DND-41 (cell line): ENCODE results near the gene SLC25A21.
"Not testable (repeated sequence)": the region's sequence is repeated elsewhere in the genome, so short reads cannot be mapped to it uniquely, and the experiment has no call there.

ENCODE experiments used
- ATAC-seq: fragments of 200-7000 bp; cut with Tn5 transposase; 3 replicates; pipeline ENCODE4 v1.9.1; 2021; ENCODE audit warnings: low read depth; ENCODE audit not compliant: insufficient read depth
- DNase-seq: peaks from one replicate; pipeline ENCODE4 v3.0.0-alpha.2; 2020
- H2AFZ ChIP-seq: 2 replicates; pipeline ENCODE4 v1.6.0; 2012; ENCODE audit warnings: low read depth, low read length
- H3K27ac ChIP-seq: 2 replicates; pipeline ENCODE4 v1.5.1; 2012; ENCODE audit warnings: low read length, inconsistent platforms
- H3K27me3 ChIP-seq: fragments of 200-600 bp; sonication (generic); 2 replicates; pipeline ENCODE4 v1.6.0; 2012; ENCODE audit warnings: low read length, mild to moderate bottlenecking, inconsistent platforms; ENCODE audit not compliant: insufficient read depth, poor library complexity
- H3K36me3 ChIP-seq: 2 replicates; pipeline ENCODE4 v1.5.1; 2012; ENCODE audit warnings: low read length, inconsistent platforms; ENCODE audit not compliant: insufficient read depth
- H3K4me1 ChIP-seq: 2 replicates; pipeline ENCODE4 v1.5.1; 2012; ENCODE audit warnings: mild to moderate bottlenecking, low read length; ENCODE audit not compliant: insufficient read depth
- H3K4me2 ChIP-seq: 2 replicates; pipeline ENCODE4 v1.6.0; 2012; ENCODE audit warnings: mild to moderate bottlenecking, moderate library complexity, low read length, inconsistent platforms; ENCODE audit not compliant: insufficient read depth
- H3K4me3 ChIP-seq, 2 experiments: fragments of 200-600 bp in 1 of 2; shearing (Covaris generic) in 1 of 2; 2 replicates each; pipeline ENCODE4 v1.5.1; 2012 to 2016; ENCODE audit warnings: inconsistent platforms in 2 of 2, low read length in 2 of 2, mild to moderate bottlenecking in 2 of 2, low read depth in 1 of 2, moderate library complexity in 1 of 2
- H3K79me2 ChIP-seq: 2 replicates; pipeline ENCODE4 v1.6.0; 2012; ENCODE audit warnings: low read length, inconsistent platforms; ENCODE audit not compliant: insufficient read depth
- H3K9ac ChIP-seq: 2 replicates; pipeline ENCODE4 v1.6.0; 2012; ENCODE audit warnings: low read depth, mild to moderate bottlenecking, inconsistent platforms, low read length, moderate library complexity
- H3K9me3 ChIP-seq: 2 replicates; pipeline ENCODE4 v1.5.1; 2012; ENCODE audit warnings: low read length, moderate library complexity, mild to moderate bottlenecking, inconsistent platforms; ENCODE audit not compliant: insufficient read depth, severe bottlenecking
- H4K20me1 ChIP-seq: 2 replicates; pipeline ENCODE4 v1.6.0; 2012; ENCODE audit warnings: low read length; ENCODE audit not compliant: insufficient read depth
- CTCF ChIP-seq: IDR thresholded peaks from 2 replicates; pipeline ENCODE4 v1.5.1; 2012; ENCODE audit warnings: borderline replicate concordance, low read length, moderate library complexity, mild to moderate bottlenecking; ENCODE audit not compliant: poor library complexity, severe bottlenecking; ENCODE audit errors: extremely low read depth
- EZH2 ChIP-seq: IDR thresholded peaks from 3 replicates; pipeline ENCODE4 v1.6.1; 2012; ENCODE audit warnings: borderline replicate concordance, low read depth, mild to moderate bottlenecking, moderate library complexity, low read length, inconsistent platforms; ENCODE audit not compliant: severe bottlenecking

SLC25A21 gene

GRCh38 chr14:36869125-36869524 lies 303.3 kb downstream of the SLC25A21 start:
- Histone ChIP-seq H3K4me1 (no peaks in the 10 kb centered on the region), H3K27me3 (no peaks in the 10 kb centered on the region), H3K4me3 (no peak overlapping the region), H3K9ac (no peak overlapping the region), H3K4me2 (no peak overlapping the region), H3K27ac (no peak overlapping the region), H3K79me2 (no peaks in the 10 kb centered on the region), H2AFZ (no peak overlapping the region), H4K20me1 (no peaks in the 10 kb centered on the region), H3K36me3 (no peaks in the 10 kb centered on the region), H3K9me3 (no peaks in the 10 kb centered on the region)
- ATAC-seq (no peak), DNase-seq (no peak)
- TF ChIP-seq EZH2 (no peak), CTCF (no peak)

GRCh38 chr14:36866867-36867266 lies 305.5 kb downstream of the SLC25A21 start:
- H3K27ac ChIP-seq = no peak overlapping the region
- ATAC-seq (no peak), DNase-seq (no peak)
- no peak overlapping the region for H3K4me3 ChIP-seq
- no peak for TF ChIP-seq CTCF
- H3K4me2 ChIP-seq = no peak overlapping the region
- H3K79me2 ChIP-seq = no peaks in the 10 kb centered on the region
- no peaks in the 10 kb centered on the region for H3K36me3 ChIP-seq
- no peaks in the 10 kb centered on the region for H3K27me3 ChIP-seq
- H2AFZ ChIP-seq = no peak overlapping the region
- no peaks in the 10 kb centered on the region for H3K4me1 ChIP-seq
- H4K20me1 ChIP-seq = no peaks in the 10 kb centered on the region
- no peak overlapping the region for H3K9ac ChIP-seq
- no peaks in the 10 kb centered on the region for H3K9me3 ChIP-seq

GRCh38 chr14:36863271-36863670 lies 309.1 kb downstream of the SLC25A21 start:
- no peaks in the 10 kb centered on the region for H3K27me3 ChIP-seq
- no peak overlapping the region for H2AFZ ChIP-seq
- ATAC-seq (no peak), DNase-seq (no peak)
- H3K27ac ChIP-seq = no peak overlapping the region
- no peaks in the 10 kb centered on the region for H3K4me1 ChIP-seq
- H3K9ac ChIP-seq = no peak overlapping the region
- no peaks in the 10 kb centered on the region for H3K79me2 ChIP-seq
- no peaks in the 10 kb centered on the region for H4K20me1 ChIP-seq
- H3K9me3 ChIP-seq = no peaks in the 10 kb centered on the region
- no peak for TF ChIP-seq EZH2
- no peak for TF ChIP-seq CTCF
- H3K4me2 ChIP-seq = no peak overlapping the region
- H3K36me3 ChIP-seq = no peaks in the 10 kb centered on the region
- H3K4me3 ChIP-seq = no peak overlapping the region

- H3K4me1 ChIP-seq, ATAC-seq, H3K27me3 ChIP-seq, H2AFZ ChIP-seq, H3K79me2 ChIP-seq, H3K36me3 ChIP-seq, DNase-seq, H4K20me1 ChIP-seq, H3K4me3 ChIP-seq, H3K9ac ChIP-seq, H3K27ac ChIP-seq, H3K4me2 ChIP-seq, H3K9me3 ChIP-seq: not testable (repeated sequence)
Observed at GRCh38 chr14:36862237-36862636, 310.2 kb downstream of the SLC25A21 start.
